Sigmoid colon (tissue), 3 donors: Measurements from ENCODE around the gene KRT31.

Experiments
- CTCF ChIP-seq, 4 experiments: fragments of 450-650 bp in 3 of 4; fragments of 200-600 bp in 1 of 4; IDR thresholded peaks; one replicate each; pipeline ENCODE4 v1.5.1; 2016 to 2019; ENCODE audit warnings: antibody characterized with exemption in 4 of 4, mild to moderate bottlenecking in 3 of 4, moderate library complexity in 2 of 4
- POLR2A ChIP-seq, 2 donors: fragments of 450-650 bp; IDR thresholded peaks; one replicate each; pipeline ENCODE4 v1.6.1; 2016; ENCODE audit warnings: antibody characterized with exemption in 2 of 2, mild to moderate bottlenecking in 2 of 2, moderate library complexity in 2 of 2

- TF ChIP-seq POLR2A (IDR thresholded peaks at IDR 0.05) (no peak), CTCF (IDR thresholded peaks at IDR 0.05) (no peak)
Measured at GRCh38 chr17:41390411-41390938, 6.9 kb downstream of the KRT31 start.
